Glomerular endothelial cell (primary cell): ENCODE measurements around the gene FOXL1. TPM values are rescaled to one million over a fixed set of nuclear protein-coding genes. Genes with fewer than 3 reads are reported as not detected.

Source experiments
- DNase-seq: peaks from one replicate; pipeline ENCODE4 v3.0.0-alpha.2; 2011; ENCODE audit warnings: low read depth, low spot score; ENCODE audit errors: extremely low read depth
- total RNA-seq: library from RNA; depleted of rRNA; stranded (reverse); fragments of >200 nt; gene quantifications from 2 replicates; pipeline ENCODE4 v1.2.3, GENCODE V29; 2015

Gene FOXL1
- total RNA-seq, 1 donor from 2014 or later: 10.3 TPM

GRCh38 chr16:86625821-86626220 lies 47.5 kb downstream of the FOXL1 start:
- no peak for DNase-seq

GRCh38 chr16:86626284-86626683 lies 47.9 kb downstream of the FOXL1 start:
- DNase-seq: no peak

- DNase-seq: no peak
These were observed 48.6 kb downstream of the FOXL1 start for GRCh38 chr16:86626966-86627365.

- DNase-seq: no peak
These were observed 50.3 kb downstream of the FOXL1 start for GRCh38 chr16:86628614-86629013.

- no peak for DNase-seq
These were observed 52.1 kb downstream of the FOXL1 start for GRCh38 chr16:86630471-86630870.

- no peak for DNase-seq
These were observed 53.1 kb downstream of the FOXL1 start for GRCh38 chr16:86631444-86631843.

Other genes starting within 250 kb of the FOXL1 start
- gene FOXF1, start 68.0 kb upstream of the FOXL1 start, total RNA-seq: 10.6 and 11.6 TPM in 2 replicates
- 10.1 and 19.2 TPM in 2 replicates for gene MTHFSD, start 23.3 kb upstream of the FOXL1 start, total RNA-seq
- gene FOXC2, start 11.7 kb upstream of the FOXL1 start, total RNA-seq: 7.1 and 21.7 TPM in 2 replicates